ENCODE data around the gene CPNE4. TPM values are rescaled to one million over a fixed set of nuclear protein-coding genes. Genes with fewer than 3 reads are reported as not detected.

CPNE4 gene
- total RNA-seq, 1 experiment from 2014 or later = 5.7 TPM

DNA sequence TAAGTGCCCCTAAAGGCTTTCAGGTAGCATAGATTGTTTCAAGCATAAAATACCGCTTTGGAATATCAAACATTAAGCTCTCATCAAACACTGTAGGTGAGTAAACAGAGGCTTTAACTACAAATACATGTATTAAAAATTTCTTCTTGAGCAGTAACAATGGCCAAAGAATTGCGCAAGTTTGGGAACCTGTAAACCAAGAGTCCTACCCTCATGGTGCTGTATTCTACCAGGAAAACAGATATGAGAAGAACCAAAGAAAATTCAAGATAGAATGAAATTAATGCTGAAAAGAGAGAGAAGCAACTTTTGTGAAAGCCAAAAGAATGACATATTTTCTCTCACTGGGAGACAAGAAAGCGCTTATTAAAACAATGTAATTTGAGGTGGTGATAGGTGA, 45.5 kb downstream of the CPNE4 start:
- ChIA-PET CTCF (no interaction called here), POLR2A (ENCODE audit: low non-redundant PET) (no interaction called here)
- no peak for DNase-seq (ENCODE audit: low spot score)
- H3K36me3 ChIP-seq (ENCODE audit: insufficient read depth, low read length, poor library complexity, severe bottlenecking) = no peaks in the 10 kb centered on the region
- no peak for TF ChIP-seq CTCF (conservative IDR thresholded peaks at IDR 0.05; ENCODE audit: low read depth, low read length)
- no peak for TF ChIP-seq EZH2 (IDR thresholded peaks at IDR 0.05; ENCODE audit: borderline replicate concordance, low read depth, low read length, poor library complexity, severe bottlenecking)
- no TSS peak for BruUV-seq (replicated peaks)
- no peak overlapping the region for H3K4me3 ChIP-seq (ENCODE audit: low read depth, low read length, poor library complexity, severe bottlenecking)
- H3K4me1 ChIP-seq (ENCODE audit: insufficient read depth, low read length, poor library complexity, severe bottlenecking) = peaks cover 10% of the 10 kb centered on the region
- H3K27me3 ChIP-seq (replicated peaks; ENCODE audit: insufficient read depth, low read depth, low read length, poor library complexity) = no peaks in the 10 kb centered on the region
- intact Hi-C loops (cut with micrococcal nuclease; ENCODE audit: unreplicated experiment) = no loop called here
- H3K27ac ChIP-seq (ENCODE audit: low read depth, low read length, poor library complexity, severe bottlenecking) = no peak overlapping the region
- no peaks in the 10 kb centered on the region for H3K9me3 ChIP-seq (ENCODE audit: low read depth, low read length, poor library complexity, severe bottlenecking)

- intact Hi-C loops (cut with micrococcal nuclease; ENCODE audit: unreplicated experiment) = no loop called here
- Histone ChIP-seq H3K36me3 (ENCODE audit: insufficient read depth, low read length, poor library complexity, severe bottlenecking) (no peaks in the 10 kb centered on the region), H3K27me3 (replicated peaks; ENCODE audit: insufficient read depth, low read depth, low read length, poor library complexity) (no peaks in the 10 kb centered on the region), H3K27ac (ENCODE audit: low read depth, low read length, poor library complexity, severe bottlenecking) (no peak overlapping the region), H3K4me3 (ENCODE audit: low read depth, low read length, poor library complexity, severe bottlenecking) (no peak overlapping the region), H3K4me1 (ENCODE audit: insufficient read depth, low read length, poor library complexity, severe bottlenecking) (peaks cover 14% of the 10 kb centered on the region), H3K9me3 (ENCODE audit: low read depth, low read length, poor library complexity, severe bottlenecking) (no peaks in the 10 kb centered on the region)
- ChIA-PET POLR2A (ENCODE audit: low non-redundant PET) (no interaction called here), CTCF (no interaction called here)
- DNase-seq (ENCODE audit: low spot score) = peak; percentile 67
- TF ChIP-seq CTCF (conservative IDR thresholded peaks at IDR 0.05; ENCODE audit: low read depth, low read length) = no peak
- TF ChIP-seq EZH2 (IDR thresholded peaks at IDR 0.05; ENCODE audit: borderline replicate concordance, low read depth, low read length, poor library complexity, severe bottlenecking) = no peak
- BruUV-seq (replicated peaks) = no TSS peak
These were observed 46.6 kb downstream of the CPNE4 start for GRCh38 chr3:131988209-131988608.

GRCh38 chr3:131983689-131984088, 51.1 kb downstream of the CPNE4 start:
- Histone ChIP-seq H3K4me3 (ENCODE audit: low read depth, low read length, poor library complexity, severe bottlenecking) (no peak overlapping the region), H3K9me3 (ENCODE audit: low read depth, low read length, poor library complexity, severe bottlenecking) (no peaks in the 10 kb centered on the region), H3K27ac (ENCODE audit: low read depth, low read length, poor library complexity, severe bottlenecking) (no peak overlapping the region), H3K36me3 (ENCODE audit: insufficient read depth, low read length, poor library complexity, severe bottlenecking) (no peaks in the 10 kb centered on the region), H3K27me3 (replicated peaks; ENCODE audit: insufficient read depth, low read depth, low read length, poor library complexity) (no peaks in the 10 kb centered on the region), H3K4me1 (ENCODE audit: insufficient read depth, low read length, poor library complexity, severe bottlenecking) (peaks cover 14% of the 10 kb centered on the region)
- no peak for DNase-seq (ENCODE audit: low spot score)
- no peak for TF ChIP-seq CTCF (conservative IDR thresholded peaks at IDR 0.05; ENCODE audit: low read depth, low read length)
- TF ChIP-seq EZH2 (IDR thresholded peaks at IDR 0.05; ENCODE audit: borderline replicate concordance, low read depth, low read length, poor library complexity, severe bottlenecking) = no peak
- POLR2A ChIA-PET (ENCODE audit: low non-redundant PET) = no interaction called here
- BruUV-seq (replicated peaks) = no TSS peak
- CTCF ChIA-PET = no interaction called here
- intact Hi-C loops (cut with micrococcal nuclease; ENCODE audit: unreplicated experiment) = no loop called here

Data from A673 (cell line).